Activated CD4-positive, alpha-beta T cell treated with anti-CD3 and anti-CD28 coated beads for 24 hours (primary cell): ENCODE results near the gene KLK3.

Experiments
- DNase-seq, 2 donors: peaks; one replicate each; pipeline ENCODE4 v3.0.0-alpha.2; 2020; ENCODE audit warnings: low read depth in 2 of 2

KLK3 gene

GRCh38 chr19:50831026-50831396 lies 23.7 kb upstream of the KLK3 start:
- DNase-seq: no peak

- DNase-seq: no peak
Observed at GRCh38 chr19:50832666-50833065, 22.0 kb upstream of the KLK3 start.

- DNase-seq: no peak
Observed at GRCh38 chr19:50833117-50833801, 21.5 kb upstream of the KLK3 start, which contains the start of gene KLK15. KLK15 (minus strand) TSS chr19:50833574; CDS start chr19:50831492, 2,082 bp downstream.

- no peak for DNase-seq
Observed at GRCh38 chr19:50833802-50834167, 20.9 kb upstream of the KLK3 start.

GRCh38 chr19:50835103-50835784 lies 19.5 kb upstream of the KLK3 start:
- DNase-seq: no peak

- DNase-seq: peak; percentile 65 to 74
Observed at GRCh38 chr19:50835785-50836542, 18.8 kb upstream of the KLK3 start.

GRCh38 chr19:50836543-50837195 lies 18.0 kb upstream of the KLK3 start:
- DNase-seq: no peak

- DNase-seq: no peak
Observed at GRCh38 chr19:50837300-50837699, 17.4 kb upstream of the KLK3 start.

GRCh38 chr19:50838239-50838638 lies 16.5 kb upstream of the KLK3 start:
- DNase-seq: no peak

- no peak for DNase-seq
Observed at GRCh38 chr19:50839712-50840655, 14.7 kb upstream of the KLK3 start.

GRCh38 chr19:50842130-50842529 lies 12.6 kb upstream of the KLK3 start:
- DNase-seq: no peak

- DNase-seq: no peak
Observed at GRCh38 chr19:50843205-50843604, 11.5 kb upstream of the KLK3 start.

- DNase-seq: no peak
Observed at GRCh38 chr19:50843701-50844221, 11.0 kb upstream of the KLK3 start.

GRCh38 chr19:50844296-50844935 lies 10.3 kb upstream of the KLK3 start:
- DNase-seq: no peak

GRCh38 chr19:50850738-50851137 lies 4.0 kb upstream of the KLK3 start:
- DNase-seq: no peak

- no peak for DNase-seq
Observed at GRCh38 chr19:50851620-50852019, 3.1 kb upstream of the KLK3 start.

- no peak for DNase-seq
Observed at GRCh38 chr19:50857366-50857765, 2.7 kb downstream of the KLK3 start.

- no peak for DNase-seq
Observed at GRCh38 chr19:50858886-50859285, 4.2 kb downstream of the KLK3 start.

GRCh38 chr19:50859849-50860248 lies 5.1 kb downstream of the KLK3 start:
- DNase-seq: no peak

- DNase-seq: no peak
Observed at GRCh38 chr19:50861010-50861409, 6.3 kb downstream of the KLK3 start.
